Measurements from ENCODE around the gene SORCS2.

DNA sequence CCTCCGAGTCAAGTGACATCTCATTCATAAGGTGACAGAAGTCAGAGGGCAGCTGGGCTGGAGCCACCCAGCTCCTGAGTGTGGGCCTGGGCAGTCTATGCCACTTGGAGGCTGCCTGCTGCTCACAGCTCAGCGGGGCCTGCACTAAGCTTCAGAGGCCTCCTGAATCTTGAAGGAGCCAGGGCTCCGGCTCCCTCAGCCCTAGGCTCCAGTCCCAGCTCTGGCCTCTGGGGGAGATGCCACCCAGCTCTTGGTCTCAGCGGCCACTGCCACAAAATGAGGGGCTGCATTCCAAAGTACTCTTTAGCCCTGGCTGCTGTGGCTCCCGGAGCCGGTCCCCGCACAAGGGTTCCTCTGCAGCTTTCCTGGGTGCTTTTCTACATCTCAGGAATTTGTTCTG lies 275.1 kb downstream of the SORCS2 start:
- TF ChIP-seq, protein P1, sequence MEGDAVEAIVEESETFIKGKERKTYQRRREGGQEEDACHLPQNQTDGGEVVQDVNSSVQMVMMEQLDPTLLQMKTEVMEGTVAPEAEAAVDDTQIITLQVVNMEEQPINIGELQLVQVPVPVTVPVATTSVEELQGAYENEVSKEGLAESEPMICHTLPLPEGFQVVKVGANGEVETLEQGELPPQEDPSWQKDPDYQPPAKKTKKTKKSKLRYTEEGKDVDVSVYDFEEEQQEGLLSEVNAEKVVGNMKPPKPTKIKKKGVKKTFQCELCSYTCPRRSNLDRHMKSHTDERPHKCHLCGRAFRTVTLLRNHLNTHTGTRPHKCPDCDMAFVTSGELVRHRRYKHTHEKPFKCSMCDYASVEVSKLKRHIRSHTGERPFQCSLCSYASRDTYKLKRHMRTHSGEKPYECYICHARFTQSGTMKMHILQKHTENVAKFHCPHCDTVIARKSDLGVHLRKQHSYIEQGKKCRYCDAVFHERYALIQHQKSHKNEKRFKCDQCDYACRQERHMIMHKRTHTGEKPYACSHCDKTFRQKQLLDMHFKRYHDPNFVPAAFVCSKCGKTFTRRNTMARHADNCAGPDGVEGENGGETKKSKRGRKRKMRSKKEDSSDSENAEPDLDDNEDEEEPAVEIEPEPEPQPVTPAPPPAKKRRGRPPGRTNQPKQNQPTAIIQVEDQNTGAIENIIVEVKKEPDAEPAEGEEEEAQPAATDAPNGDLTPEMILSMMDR (IDR thresholded peaks at IDR 0.05; ENCODE audit: low read depth, low read length) = peak; percentile 28
- TF ChIP-seq POLR2A (IDR thresholded peaks at IDR 0.05; ENCODE audit: extremely low read depth, insufficient read length) (no peak), MYC (IDR thresholded peaks at IDR 0.05; ENCODE audit: low read depth, low read length) (no peak)
